GM21390 (cell line): ENCODE results near the gene RPL5.

Experiments used
- ATAC-seq: cut with Tn5 transposase; IDR thresholded peaks from one replicate; pipeline ENCODE4 v1.9.1; 2021; ENCODE audit not compliant: unreplicated experiment

Gene RPL5

GRCh38 chr1:92853299-92853698 is 21.5 kb downstream of the RPL5 start:
- ATAC-seq, result no peak

GRCh38 chr1:92854101-92854785 is 22.4 kb downstream of the RPL5 start:
- no peak for ATAC-seq

- no peak for ATAC-seq
These were observed 23.4 kb downstream of the RPL5 start for GRCh38 chr1:92855236-92855635.

- ATAC-seq, result no peak
These were observed 26.0 kb downstream of the RPL5 start for GRCh38 chr1:92857817-92858216.

- ATAC-seq, result peak; percentile 67
These were observed 26.9 kb downstream of the RPL5 start for GRCh38 chr1:92858564-92859399.

- ATAC-seq, result no peak
These were observed 27.7 kb downstream of the RPL5 start for GRCh38 chr1:92859400-92860039.

GRCh38 chr1:92862605-92863004 is 30.8 kb downstream of the RPL5 start:
- no peak for ATAC-seq

- ATAC-seq, result no peak
These were observed 32.3 kb downstream of the RPL5 start for GRCh38 chr1:92864131-92864530.

GRCh38 chr1:92870591-92870990 is 38.8 kb downstream of the RPL5 start:
- ATAC-seq, result no peak

GRCh38 chr1:92872719-92873118 is 40.9 kb downstream of the RPL5 start:
- ATAC-seq, result no peak

GRCh38 chr1:92874987-92875386 is 43.1 kb downstream of the RPL5 start:
- ATAC-seq, result no peak

GRCh38 chr1:92876351-92876750 is 44.5 kb downstream of the RPL5 start:
- no peak for ATAC-seq

GRCh38 chr1:92877081-92877711 is 45.4 kb downstream of the RPL5 start:
- no peak for ATAC-seq

GRCh38 chr1:92877792-92878191 is 46.0 kb downstream of the RPL5 start:
- ATAC-seq, result peak; percentile 81

GRCh38 chr1:92879316-92879968 is 47.6 kb downstream of the RPL5 start:
- no peak for ATAC-seq

- ATAC-seq, result no peak
These were observed 49.6 kb downstream of the RPL5 start for GRCh38 chr1:92881391-92881790.

- no peak for ATAC-seq
These were observed 51.0 kb downstream of the RPL5 start for GRCh38 chr1:92882819-92883218.

- no peak for ATAC-seq
These were observed 51.5 kb downstream of the RPL5 start for GRCh38 chr1:92883297-92883696.

GRCh38 chr1:92884195-92884594 is 52.4 kb downstream of the RPL5 start:
- ATAC-seq, result no peak

- no peak for ATAC-seq
These were observed 55.1 kb downstream of the RPL5 start for GRCh38 chr1:92886886-92887419.

- ATAC-seq, result no peak
These were observed 55.6 kb downstream of the RPL5 start for GRCh38 chr1:92887465-92887864.
